Measurements from ENCODE around the gene CHL1. TPM values are rescaled to one million over a fixed set of nuclear protein-coding genes. Genes with fewer than 3 reads are reported as not detected.

Gene CHL1
- polyA plus RNA-seq, 3 donors, result 1.7 to 17.1 (median 8.2) TPM

DNA sequence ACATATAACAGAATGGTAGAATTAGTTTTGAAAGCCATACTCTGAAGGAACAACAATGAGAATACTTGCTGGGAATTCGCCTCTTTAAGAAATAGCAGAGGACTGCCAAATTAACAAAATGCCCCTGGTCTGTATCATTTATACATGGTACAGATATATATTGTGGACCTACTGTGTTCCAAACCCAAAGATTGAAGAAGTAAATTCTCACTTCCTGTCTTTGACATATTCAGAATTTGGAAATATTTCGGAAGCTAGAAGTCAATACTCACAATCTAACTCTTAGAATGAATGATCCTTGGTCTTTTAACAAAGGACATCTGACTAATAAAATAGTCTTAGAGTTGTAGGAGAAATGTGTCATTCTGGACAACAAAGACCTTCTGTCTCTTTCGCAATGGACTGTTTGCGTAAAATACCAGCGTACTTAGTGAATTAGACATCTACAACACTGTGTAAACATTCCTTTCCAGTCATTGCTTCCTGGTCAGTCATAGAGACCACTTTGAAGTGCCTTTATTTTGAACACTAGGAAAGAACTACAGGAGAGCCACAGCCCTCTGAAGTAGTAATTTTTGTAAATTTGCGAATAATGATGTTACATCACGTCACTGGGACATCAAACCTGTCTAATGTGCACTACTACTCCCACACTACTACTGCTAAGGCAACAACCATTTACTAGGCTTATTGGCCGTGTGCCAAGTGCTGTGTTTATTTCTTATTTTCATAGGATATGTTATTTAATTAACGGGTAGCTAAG is 68.0 kb downstream of the CHL1 start:
- WGBS, 3 donors, result 42 to 82% (median 81%) methylated on average over 9 of the region's 9 CpGs
- H3K27ac ChIP-seq (ENCODE audit: low read depth, low read length), result no peak overlapping the region

DNA sequence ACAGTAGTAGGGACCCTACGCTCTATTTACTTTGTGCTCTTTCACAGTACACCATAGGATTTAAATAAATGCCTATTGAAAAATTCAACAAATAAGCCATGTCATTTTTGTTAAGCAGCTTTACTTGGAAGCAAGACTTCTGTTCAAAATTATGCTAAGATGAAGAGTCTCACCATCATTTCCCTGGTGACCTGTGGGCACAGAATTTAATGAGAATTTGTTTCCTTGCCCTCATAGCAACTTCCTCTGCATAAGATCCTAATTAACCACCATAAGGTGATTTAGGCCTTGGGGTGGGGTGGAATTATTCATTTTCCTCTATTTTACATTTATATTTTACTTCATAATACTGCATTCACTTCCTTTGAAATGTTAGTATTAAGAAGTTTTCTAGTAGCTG is 70.5 kb downstream of the CHL1 start:
- WGBS, 3 donors, result 83 to 99% (median 95%) methylated on average over 1 of the region's 1 CpG
- H3K27ac ChIP-seq (ENCODE audit: low read depth, low read length), result no peak overlapping the region

DNA sequence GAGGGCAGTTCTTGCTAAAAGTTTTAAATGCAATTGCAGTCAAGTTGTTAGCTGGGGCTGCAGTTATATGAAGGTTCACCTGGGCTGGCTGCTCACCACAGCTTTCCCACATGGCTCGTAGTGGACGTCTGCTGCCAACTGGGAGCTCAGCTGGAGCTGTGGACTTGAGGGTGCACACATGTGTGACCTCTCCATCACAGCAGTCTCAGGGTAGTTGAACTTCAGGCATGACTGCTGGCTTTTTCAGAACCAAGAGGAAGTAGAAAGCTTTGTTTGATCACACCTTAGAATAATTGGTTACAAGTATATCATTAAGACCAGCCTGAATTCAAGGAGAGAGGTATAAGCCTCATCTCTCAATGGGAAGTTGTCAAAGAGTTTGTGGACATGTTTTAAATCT is 74.1 kb downstream of the CHL1 start:
- 64 to 87% (median 84%) methylated on average over 2 of the region's 2 CpGs for WGBS, 3 donors

DNA sequence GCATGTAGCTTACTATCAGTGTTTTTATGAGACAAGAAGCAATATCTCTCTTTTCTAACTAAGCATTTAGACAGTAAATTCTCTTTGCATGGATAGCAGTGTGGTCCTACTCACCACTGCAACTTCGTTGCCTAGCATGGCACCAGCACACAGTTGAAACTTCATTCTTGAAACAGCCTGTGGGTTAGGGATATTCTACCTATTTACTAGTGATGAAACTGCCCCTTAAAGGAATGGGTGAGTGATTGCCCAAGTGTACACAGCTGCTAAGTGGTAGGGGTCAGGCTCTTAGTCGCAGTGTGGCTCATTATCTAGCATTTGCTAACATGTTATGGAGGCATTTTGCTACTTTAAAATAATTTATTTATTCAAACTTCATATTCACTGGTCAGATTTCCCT is 78.4 kb downstream of the CHL1 start:
- 47 to 74% (median 73%) methylated on average over 2 of the region's 2 CpGs for WGBS, 3 donors
- no peak overlapping the region for H3K27ac ChIP-seq (ENCODE audit: low read depth, low read length)

More for the DNA sequence above, 74.1 kb downstream of the CHL1 start:
- no peak overlapping the region for H3K27ac ChIP-seq (ENCODE audit: low read depth, low read length)

DNA sequence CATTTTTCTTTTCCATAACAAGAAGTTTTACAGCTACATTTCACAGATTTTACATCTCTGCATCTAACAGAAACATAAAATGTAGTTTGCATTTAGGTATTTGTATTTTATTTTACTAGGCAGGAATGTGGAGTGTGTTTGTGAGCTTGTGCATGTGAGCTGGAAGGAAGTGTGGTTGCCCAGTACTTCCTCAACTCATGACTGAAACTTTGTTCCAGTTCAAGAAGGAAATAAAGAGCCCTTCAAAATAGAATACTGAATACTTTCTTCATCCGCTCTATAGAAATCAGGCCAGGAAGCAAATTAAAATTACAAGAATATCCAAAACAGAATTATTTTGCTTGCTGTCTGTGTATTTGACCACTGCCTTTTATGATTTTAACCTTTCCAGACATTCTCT is 81.3 kb downstream of the CHL1 start:
- H3K27ac ChIP-seq (ENCODE audit: low read depth, low read length), result no peak overlapping the region
- WGBS, 3 donors, result 26 to 89% (median 39%) methylated on average over 1 of the region's 1 CpG

DNA sequence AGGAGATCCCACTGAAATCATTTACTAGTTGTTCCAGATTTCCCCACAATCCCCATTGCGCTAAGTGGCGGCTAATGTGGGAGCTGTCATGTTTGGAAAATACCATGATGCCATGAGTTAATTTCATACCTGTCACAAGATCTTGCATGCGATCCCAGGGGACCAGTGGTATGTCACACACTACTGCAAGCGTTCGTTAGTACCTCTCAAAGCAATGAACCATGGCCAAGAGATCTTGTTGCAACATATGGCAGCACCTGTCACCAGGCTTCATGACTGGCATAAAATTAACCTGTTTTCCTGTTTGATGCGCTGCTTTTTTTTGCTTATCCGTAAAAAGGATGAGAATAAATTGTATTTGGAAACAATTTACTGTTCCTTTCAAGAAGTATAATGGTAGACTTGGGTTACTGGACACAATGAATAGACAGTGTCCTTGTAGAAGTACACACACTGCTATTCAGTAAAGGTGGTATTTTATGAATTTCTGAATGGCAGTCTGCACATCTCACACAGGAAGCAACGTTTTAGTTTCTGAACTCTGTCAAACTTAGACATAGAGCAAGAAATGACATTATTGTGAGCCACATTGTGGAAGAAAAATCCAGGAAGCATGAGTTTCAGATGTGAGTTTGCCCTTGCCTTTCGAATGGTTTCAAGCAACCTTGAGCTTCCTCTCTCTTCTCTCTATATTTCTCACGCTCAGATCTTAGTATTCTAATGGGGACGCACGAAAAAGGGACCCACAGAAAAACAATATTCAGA is 81.9 kb downstream of the CHL1 start:
- no peak overlapping the region for H3K27ac ChIP-seq (ENCODE audit: low read depth, low read length)
- 71 to 78% (median 78%) methylated on average over 12 of the region's 12 CpGs for WGBS, 3 donors

DNA sequence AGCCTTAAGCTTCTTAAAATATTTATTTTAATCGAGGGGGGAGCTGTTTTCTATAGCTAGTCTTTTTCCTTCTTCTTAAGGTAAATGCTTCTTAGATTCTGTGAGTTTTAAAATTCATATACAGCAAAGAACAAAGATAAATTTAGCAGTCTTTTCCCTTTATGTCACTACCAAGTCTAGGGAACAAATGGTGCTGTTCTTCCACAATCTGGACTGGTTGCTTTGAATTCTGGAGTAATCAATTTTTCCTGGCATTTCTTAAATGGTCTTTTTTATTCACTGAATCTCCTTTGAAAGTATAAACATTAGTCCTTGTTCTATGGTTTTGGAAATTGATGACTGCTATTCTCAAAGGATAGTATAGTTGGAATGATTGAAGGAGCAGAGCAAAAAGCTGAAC is 82.8 kb downstream of the CHL1 start:
- H3K27ac ChIP-seq (ENCODE audit: low read depth, low read length), result no peak overlapping the region
- WGBS, 3 donors, result 52 to 64% (median 55%) methylated on average over 1 of the region's 1 CpG

DNA sequence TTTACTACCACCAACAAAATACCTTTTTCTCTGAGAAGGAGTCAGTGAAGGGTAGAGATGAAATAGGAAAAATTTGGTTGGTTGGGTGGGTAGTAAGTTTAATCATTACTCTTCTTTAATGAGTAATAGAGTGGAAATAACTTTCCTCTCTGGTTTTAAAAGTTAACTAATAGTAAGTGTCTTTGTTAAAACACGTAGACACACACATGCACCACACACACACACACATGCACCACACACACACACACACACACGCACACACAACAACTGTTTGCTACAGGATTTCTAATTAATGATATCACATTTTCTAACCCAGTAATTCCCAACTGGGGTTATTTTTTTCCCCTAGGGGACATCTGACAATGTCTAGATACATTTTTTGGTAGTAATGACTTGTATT is 84.1 kb downstream of the CHL1 start:
- WGBS, 3 donors, result 45 to 75% (median 47%) methylated on average over 2 of the region's 2 CpGs
- H3K27ac ChIP-seq (ENCODE audit: low read depth, low read length), result no peak overlapping the region

DNA sequence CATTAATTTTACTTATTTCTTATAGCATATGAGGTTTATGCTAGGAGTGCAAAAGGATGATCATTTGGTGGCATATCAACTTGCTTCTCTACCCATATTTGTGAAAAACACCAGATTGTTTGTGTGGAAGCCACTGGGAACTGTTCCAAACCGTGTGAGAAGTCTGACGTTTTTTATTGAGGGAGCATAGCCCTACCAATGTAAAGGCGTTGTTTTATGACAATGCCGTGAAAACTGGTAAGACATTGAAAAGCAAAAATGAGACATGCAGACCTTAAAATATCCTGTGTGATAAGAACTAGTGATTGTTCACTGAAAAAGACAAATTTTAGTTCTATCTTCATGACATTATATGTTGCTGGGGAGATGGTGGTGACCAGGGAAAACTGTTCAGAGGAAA is 87.8 kb downstream of the CHL1 start:
- H3K27ac ChIP-seq (ENCODE audit: low read depth, low read length), result no peak overlapping the region
- WGBS, 3 donors, result 51 to 64% (median 52%) methylated on average over 4 of the region's 4 CpGs

DNA sequence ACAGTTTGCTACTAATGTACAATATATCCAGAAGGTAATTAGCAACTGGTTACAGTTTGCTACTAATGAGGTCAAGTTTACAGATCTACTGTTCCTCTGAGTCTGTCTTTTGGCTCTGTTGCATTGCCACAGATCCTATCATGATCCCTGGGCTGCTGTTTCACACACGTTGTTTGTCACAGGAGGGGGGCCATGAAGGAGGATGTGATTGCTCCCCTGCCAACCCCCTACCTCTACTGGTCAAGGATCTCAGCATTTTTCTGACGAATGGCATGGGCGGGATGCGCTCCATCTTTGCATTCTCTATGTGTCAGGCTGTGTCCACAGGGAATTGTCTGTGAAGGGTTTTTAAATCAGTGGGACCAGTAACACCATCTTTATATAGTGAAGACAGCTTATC is 91.9 kb downstream of the CHL1 start:
- H3K27ac ChIP-seq (ENCODE audit: low read depth, low read length), result no peak overlapping the region
- WGBS, 3 donors, result 61 to 72% (median 71%) methylated on average over 4 of the region's 4 CpGs

DNA sequence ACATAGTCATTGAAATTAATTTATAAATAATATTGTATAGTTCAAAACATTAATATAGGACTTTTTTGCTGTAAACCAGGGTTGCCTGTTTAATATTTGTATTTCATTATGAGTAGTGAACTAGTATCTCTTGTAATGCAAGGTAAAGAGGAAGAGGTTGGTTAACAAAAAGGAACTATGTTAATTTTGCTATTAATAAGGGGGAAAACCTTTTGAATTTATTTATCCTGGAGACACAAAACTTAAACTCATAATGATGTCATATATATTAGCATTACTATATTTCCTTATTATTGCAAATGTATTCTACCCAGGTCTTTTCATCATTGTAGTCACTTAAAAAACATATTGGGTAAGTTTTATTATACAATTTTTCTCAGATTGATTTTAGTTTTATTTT is 94.5 kb downstream of the CHL1 start:
- H3K27ac ChIP-seq (ENCODE audit: low read depth, low read length), result no peak overlapping the region

DNA sequence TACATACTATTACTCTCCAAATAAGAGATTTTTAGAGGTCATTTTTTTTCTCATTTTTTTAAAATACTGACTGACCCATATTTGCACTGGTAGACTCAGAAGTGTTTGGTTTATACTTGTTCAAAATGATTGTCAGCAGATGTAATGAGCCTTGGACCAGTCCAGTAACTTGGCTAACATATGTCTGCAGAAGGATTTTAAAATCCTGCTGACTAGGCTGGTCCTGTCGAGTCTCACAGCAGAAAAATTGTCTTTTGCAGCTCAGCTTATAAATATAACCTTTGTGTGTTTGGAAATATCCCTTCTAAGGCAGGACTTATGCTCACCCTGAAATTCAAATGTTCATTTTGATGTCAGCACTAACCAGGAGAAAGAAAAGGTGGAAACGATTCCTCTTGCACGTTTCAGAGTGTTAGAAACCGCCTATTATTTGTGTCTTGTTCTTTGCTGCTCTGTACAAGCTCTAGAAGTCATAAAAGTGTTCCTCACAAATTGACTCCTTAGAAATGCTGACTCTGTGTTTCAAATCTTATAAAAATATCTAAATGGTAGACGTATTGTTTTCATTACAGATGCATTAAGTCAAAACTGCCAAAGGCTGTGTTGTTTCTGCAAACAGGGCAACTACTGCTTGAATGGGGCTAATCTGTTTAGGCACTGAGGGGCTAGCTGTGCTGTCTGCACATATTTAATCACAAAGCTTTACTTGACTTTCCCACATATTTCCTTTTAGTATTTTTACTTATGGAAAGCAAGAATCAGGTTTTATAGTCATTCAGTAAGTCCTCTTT is 95.3 kb downstream of the CHL1 start:
- H3K27ac ChIP-seq (ENCODE audit: low read depth, low read length), result no peak overlapping the region
- WGBS, 3 donors, result 51 to 61% (median 55%) methylated on average over 5 of the region's 5 CpGs

DNA sequence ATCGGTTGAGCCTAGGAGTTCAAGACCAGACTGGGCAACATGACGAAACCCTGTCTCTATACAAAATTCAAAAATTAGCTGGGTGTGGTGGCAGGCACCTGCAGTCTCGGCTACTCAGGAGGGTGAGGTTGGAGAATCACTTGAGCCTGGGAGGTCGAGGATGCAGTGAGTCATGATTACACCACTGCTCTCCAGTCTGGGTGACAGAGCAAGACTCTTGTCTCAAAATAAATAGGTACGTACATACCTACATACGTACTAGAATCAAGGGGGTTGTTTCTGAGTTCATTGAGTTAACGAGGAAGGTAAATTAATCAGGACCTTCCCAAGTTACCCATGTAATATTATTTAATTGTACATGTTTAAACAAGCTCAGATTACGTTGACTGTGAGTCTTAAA is 97.5 kb downstream of the CHL1 start:
- no peak overlapping the region for H3K27ac ChIP-seq (ENCODE audit: low read depth, low read length)
- WGBS, 3 donors, result 68 to 86% (median 85%) methylated on average over 8 of the region's 8 CpGs

DNA sequence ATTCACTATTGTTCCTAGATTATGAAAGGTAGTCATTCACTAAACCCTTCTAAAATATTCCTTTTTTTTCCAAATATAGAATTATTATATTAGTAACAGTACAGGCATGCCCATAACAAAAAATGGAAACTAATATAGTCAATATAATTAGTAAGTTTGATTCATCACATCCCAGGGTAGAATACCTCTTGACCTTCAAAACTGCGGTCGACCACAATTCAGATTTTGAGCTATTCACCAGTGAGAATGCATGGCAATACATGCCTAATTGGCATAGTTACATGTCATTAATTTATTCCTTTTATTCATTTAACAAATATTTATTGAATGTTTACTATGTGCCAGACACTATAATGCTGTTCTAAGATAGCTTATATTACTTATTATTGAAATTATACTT is 98.0 kb downstream of the CHL1 start:
- H3K27ac ChIP-seq (ENCODE audit: low read depth, low read length), result no peak overlapping the region
- WGBS, 3 donors, result 84 to 94% (median 90%) methylated on average over 2 of the region's 2 CpGs

DNA sequence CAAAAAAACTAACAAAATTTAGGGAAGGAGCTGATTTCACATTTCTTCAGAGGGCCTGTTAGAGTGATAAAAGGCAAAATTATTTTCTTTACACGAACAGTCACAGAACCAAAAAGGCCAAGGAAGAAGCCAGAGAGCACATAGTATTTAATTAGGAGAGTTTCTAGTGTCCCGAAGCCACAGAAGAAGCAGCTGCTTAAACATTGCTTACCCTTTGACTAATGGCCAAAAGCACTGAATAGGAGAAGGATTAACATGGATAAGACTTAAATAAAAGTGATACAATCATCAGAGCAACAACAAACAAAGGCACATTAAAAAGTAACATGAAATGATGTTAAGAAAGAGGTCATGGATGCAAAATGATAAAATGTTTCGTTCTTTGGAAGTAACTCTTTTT is 98.6 kb downstream of the CHL1 start:
- H3K27ac ChIP-seq (ENCODE audit: low read depth, low read length), result no peak overlapping the region
- 35 to 72% (median 67%) methylated on average over 3 of the region's 3 CpGs for WGBS, 3 donors

DNA sequence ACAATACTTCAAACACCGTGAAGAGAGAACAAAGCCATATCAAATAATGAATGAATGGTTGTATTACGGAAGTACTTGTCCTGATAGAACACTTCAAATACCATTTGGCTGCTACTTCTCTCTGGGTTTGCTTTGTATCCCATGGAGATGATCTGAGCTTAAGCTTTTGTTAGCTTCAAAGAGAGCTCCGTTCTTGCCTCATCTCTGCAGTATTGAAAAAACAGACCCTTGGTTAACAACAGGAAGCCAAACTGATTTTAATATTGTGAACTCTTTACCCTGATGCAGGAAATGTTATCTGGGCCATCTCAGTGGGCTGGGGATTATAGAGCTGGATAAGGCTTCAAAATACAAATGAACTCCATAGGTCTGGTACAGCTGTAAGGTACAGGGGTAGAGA is 101.0 kb downstream of the CHL1 start:
- WGBS, 3 donors, result 57 to 64% (median 63%) methylated on average over 3 of the region's 3 CpGs
- H3K27ac ChIP-seq (ENCODE audit: low read depth, low read length), result no peak overlapping the region

DNA sequence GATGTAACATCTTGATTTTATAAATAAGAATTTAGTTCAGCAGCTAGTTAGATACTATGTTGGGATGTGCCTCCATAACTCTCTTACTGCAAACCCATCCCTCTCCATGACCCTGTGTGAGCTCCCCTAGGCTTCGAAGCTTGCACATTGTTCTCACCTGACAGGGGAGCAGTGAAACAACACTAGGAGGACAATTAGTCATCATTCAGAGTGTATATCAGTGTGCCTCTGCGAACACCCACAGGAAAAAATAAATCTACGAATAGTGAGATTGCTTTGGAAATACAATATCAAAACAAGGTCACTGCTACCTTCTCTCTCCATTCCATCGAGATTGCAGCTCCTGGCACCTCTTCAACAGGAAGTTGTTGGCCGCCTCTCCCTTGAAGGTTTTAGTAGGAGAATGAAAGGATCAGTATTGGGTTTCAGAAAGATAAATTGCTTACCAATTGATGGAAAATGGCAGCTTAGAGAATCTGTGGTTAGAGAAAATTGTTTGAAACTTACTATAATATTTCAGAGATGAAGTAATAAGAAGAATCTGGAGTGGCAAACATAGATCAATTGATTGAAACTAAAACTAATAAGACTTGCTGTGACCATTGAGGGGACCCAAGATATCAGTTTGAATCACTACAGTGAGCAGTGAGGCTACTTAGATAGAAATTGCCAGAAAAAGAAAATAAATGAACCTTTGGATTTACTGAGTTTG is 103.2 kb downstream of the CHL1 start:
- WGBS, 3 donors, result 36 to 69% (median 66%) methylated on average over 5 of the region's 5 CpGs
- no peak overlapping the region for H3K27ac ChIP-seq (ENCODE audit: low read depth, low read length)

DNA sequence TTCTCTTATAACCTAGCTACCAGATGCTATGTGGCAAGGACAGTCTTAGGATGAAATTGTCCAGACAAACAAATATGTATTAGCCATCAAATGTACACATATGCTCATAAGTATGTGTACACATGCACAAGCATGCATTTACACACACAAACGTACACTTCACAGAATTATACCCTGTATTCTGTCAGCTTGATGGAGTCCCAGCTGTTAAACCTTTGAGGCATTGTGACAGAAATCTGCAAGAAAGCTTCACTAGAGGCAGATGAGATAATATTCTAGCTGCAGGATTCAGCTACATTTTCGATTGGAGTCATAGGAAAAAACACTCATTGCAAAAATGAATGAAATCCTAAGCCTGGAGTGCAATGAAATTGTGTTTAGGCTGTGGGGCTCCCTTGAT is 110.6 kb downstream of the CHL1 start:
- no peak overlapping the region for H3K27ac ChIP-seq (ENCODE audit: low read depth, low read length)
- 31 to 69% (median 64%) methylated on average over 2 of the region's 2 CpGs for WGBS, 3 donors
